Right atrium auricular region (tissue), 2 donors: ENCODE measurements around the gene KIF2C. TPM values are rescaled to one million over a fixed set of nuclear protein-coding genes. Genes with fewer than 3 reads are reported as not detected.
"Not testable (repeated sequence)": the region's sequence is repeated elsewhere in the genome, so short reads cannot be mapped to it uniquely, and the experiment has no call there.

ENCODE experiments used
- DNase-seq: peaks from one replicate; pipeline ENCODE4 v3.0.0-alpha.2; 2019; ENCODE audit warnings: low spot score
- H3K27ac ChIP-seq, 2 donors: fragments of 200-600 bp; sonication (generic); 1 replicate in 1 of 2; 2 replicates in 1 of 2; pipeline ENCODE4 v1.5.1; 2016 to 2019
- H3K27me3 ChIP-seq, 2 donors: fragments of 200-600 bp; sonication (generic); one replicate each; pipeline versions ENCODE4 v1.5.1 to v1.6.0; 2017 to 2019
- H3K36me3 ChIP-seq: fragments of 200-600 bp; sonication (generic); one replicate; pipeline ENCODE4 v1.5.1; 2016
- H3K4me1 ChIP-seq, 2 donors: fragments of 200-600 bp; sonication (generic); one replicate each; pipeline versions ENCODE4 v1.5.1 to v1.6.0; 2017 to 2019
- H3K4me3 ChIP-seq, 2 donors: fragments of 200-600 bp; sonication (generic); 1 replicate in 1 of 2; 2 replicates in 1 of 2; pipeline ENCODE4 v1.5.1; 2017 to 2019; ENCODE audit warnings: mild to moderate bottlenecking in 1 of 2, moderate library complexity in 1 of 2
- H3K9me3 ChIP-seq, 2 donors: fragments of 200-600 bp; sonication (generic); one replicate each; pipeline ENCODE4 v1.5.1; 2019
- total RNA-seq, 2 donors: library from RNA; depleted of rRNA; stranded (reverse); fragments of >200 nt; gene quantifications; one replicate each; pipeline ENCODE4 v1.1.0, GENCODE V29; 2016
- TF ChIP-seq, protein P1 (sequence below), 2 donors: fragments of 200-600 bp; sonication (generic); IDR thresholded peaks; one replicate each; pipeline ENCODE4 v1.5.1; 2019; ENCODE audit warnings: antibody characterized with exemption in 2 of 2

KIF2C gene
- total RNA-seq, 2 donors from 2014 or later = 0.67 to 1.3 TPM

DNA sequence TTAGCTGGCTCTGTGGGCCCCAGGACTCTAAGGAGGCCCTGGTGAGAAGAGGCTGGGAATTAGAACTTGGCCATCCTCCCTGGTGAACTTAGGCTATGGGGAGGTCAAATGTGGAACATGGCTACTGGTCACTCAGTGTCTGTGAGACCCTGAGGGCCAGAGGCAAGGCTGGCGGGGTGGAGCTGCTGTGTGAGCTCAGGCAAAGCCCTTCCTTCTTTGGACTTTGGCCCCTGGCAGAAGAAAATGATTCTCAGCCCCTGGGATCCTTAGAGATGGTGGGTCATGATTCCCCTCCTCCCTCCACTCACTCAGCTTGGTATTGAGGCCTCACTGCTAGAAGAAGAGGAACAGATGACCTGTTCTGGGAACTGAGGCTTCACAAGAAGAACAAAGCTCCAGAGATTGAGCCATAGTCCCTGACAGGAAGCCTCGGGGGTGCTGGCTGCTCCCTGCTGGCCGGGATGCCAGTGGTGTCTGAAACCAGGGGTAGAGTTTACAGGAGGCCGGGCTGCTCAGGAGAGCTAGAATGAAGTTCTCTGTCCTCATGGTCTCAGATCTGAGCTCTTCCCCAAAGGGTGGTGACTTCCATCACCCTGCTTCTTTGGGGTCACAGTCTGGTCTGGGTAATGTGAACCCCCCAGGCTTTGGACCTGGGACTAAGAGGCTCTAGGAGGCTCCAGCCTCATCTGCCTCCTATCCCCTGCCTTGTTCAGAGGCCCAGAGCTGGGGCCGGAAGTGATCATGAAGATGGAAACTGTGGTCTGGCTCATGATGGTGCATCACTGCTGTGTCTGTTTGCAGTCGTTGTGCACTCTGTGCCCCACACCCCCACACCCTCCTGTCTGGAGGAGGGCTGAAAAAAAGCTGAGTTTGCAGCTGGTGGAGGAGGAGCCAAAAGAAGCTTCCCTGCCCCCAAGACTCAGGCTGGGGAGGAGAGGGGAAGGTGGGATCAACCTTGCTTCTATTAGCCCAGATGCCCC, 69.6 kb downstream of the KIF2C start:
- H3K27ac ChIP-seq = peak overlapping the region; percentile 94 to 96
- H3K36me3 ChIP-seq = peaks cover 32% of the 10 kb centered on the region
- H3K4me1 ChIP-seq = peaks cover 0 to 91% of the 10 kb centered on the region in 2 donors
- H3K4me3 ChIP-seq = peak overlapping the region; percentile 24 to 38
- no peaks in the 10 kb centered on the region for H3K9me3 ChIP-seq
- H3K27me3 ChIP-seq = no peaks in the 10 kb centered on the region
- TF ChIP-seq, protein P1, sequence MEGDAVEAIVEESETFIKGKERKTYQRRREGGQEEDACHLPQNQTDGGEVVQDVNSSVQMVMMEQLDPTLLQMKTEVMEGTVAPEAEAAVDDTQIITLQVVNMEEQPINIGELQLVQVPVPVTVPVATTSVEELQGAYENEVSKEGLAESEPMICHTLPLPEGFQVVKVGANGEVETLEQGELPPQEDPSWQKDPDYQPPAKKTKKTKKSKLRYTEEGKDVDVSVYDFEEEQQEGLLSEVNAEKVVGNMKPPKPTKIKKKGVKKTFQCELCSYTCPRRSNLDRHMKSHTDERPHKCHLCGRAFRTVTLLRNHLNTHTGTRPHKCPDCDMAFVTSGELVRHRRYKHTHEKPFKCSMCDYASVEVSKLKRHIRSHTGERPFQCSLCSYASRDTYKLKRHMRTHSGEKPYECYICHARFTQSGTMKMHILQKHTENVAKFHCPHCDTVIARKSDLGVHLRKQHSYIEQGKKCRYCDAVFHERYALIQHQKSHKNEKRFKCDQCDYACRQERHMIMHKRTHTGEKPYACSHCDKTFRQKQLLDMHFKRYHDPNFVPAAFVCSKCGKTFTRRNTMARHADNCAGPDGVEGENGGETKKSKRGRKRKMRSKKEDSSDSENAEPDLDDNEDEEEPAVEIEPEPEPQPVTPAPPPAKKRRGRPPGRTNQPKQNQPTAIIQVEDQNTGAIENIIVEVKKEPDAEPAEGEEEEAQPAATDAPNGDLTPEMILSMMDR (IDR thresholded peaks at IDR 0.05) = no peak
- no peak for DNase-seq

DNA sequence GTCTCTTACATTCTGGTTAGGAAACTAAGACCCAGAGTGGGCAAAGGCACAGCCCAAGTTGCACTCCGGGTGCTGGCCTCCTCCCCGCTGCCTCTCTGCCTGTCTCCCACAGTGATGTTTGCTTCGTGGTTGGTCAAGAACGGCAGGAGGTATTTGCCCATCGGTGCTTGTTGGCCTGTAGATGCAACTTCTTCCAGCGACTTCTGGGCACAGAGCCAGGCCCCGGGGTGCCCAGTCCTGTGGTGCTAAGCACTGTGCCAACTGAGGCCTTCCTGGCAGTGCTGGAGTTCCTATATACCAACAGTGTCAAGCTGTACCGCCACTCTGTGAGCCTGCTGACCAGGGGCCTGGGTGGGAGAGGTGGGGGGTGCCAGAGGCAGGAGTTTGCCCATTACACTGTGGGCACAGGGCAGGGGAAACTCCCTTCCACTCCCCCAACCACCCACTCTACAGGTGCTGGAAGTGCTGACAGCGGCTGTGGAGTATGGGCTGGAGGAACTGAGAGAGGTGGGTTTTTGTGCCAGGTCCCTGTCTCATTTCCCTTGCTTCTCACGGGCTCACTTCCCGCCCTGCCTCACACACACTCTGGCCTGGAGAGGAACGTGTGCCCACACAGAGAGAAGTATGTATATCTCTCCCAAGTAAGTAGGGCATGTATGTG, 70.6 kb downstream of the KIF2C start:
- Histone ChIP-seq H3K4me1 (peaks cover 0 to 84% of the 10 kb centered on the region in 2 donors), H3K27ac (peak overlapping the region; percentile 94 to 96), H3K27me3 (no peaks in the 10 kb centered on the region), H3K9me3 (no peaks in the 10 kb centered on the region), H3K4me3 (peak overlapping the region; percentile 9 to 38), H3K36me3 (peaks cover 23% of the 10 kb centered on the region)
- TF ChIP-seq, protein P1 (IDR thresholded peaks at IDR 0.05) = no peak
- no peak for DNase-seq

DNA sequence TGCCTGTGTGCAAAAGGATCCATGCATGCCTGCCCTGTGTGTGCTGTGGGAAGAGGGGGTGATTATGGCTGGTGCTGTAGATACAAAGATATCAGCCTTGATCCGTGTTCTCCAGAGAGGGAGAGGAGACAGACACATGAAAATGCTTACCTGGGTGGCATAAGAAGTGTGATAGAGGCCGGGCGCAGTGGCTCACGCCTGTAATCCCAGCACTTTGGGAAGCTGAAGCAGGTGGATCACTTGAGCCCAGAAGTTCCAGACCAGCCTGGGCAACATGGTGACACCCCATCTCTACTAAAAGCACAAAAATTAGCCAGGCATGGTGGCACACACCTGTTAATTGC, 71.1 kb downstream of the KIF2C start:
- H3K27ac ChIP-seq = peak overlapping the region; percentile 94 to 96
- not testable (repeated sequence) for H3K9me3 ChIP-seq, DNase-seq, H3K27me3 ChIP-seq, H3K4me3 ChIP-seq
- peaks cover 22% of the 10 kb centered on the region for H3K36me3 ChIP-seq
- H3K4me1 ChIP-seq = peaks cover 0 to 79% of the 10 kb centered on the region in 2 donors

DNA sequence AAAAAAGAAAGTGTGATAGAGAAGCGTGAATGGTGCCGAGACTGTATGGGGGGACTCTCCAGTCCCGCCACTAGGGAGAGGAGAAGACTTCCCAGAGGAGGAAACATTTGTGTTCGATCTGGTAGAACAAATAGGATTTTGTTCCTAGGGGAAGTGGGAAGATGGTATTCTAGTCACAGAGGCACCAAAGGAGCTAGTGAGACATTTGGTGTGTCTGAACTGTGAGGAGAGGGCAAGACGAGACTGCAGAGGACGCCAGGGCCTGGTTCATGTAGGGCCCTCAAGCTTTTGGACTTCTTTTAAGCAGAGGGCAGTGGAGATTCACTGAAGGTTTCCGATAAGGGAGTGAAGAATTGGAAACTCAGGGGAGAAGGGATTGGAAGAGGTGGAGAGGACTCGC, 71.6 kb downstream of the KIF2C start:
- DNase-seq = no peak
- Histone ChIP-seq H3K4me3 (no peak overlapping the region), H3K4me1 (peaks cover 0 to 74% of the 10 kb centered on the region in 2 donors), H3K36me3 (peaks cover 17% of the 10 kb centered on the region), H3K9me3 (no peaks in the 10 kb centered on the region), H3K27me3 (no peaks in the 10 kb centered on the region), H3K27ac (peak overlapping the region; percentile 94 to 96)
- TF ChIP-seq, protein P1 (IDR thresholded peaks at IDR 0.05) = no peak

DNA sequence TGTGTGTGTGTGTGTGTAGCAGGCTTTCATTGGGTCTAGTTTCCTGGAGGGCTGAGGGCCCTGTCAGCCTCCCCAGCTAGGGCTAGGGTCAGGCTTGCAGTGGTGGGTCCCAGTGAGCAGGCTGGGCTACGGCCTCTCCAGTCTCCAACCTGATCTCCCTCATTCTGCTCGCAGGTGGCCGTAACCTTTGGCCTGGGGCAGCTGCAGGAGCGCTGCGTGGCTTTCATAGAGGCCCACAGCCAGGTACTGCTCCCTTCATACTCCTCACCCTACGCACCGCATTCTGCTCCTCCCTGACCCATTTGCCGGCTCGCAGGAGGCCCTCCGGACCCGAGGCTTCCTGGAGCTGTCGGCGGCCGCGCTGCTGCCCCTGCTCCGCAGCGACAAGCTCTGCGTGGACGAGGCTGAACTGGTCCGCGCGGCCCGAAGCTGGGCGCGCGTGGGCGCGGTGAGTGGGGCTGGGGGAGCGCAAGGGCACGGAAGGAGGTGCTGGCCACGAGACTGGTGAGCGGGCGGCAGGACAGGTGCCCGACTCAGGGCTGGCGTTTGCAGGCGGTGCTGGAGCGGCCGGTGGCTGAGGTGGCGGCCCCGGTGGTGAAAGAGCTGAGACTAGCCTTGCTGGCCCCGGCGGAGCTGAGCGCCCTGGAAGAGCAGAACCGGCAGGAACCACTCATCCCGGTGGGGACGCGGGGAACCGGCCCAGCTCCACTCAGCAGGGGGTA, 73.3 kb downstream of the KIF2C start:
- Histone ChIP-seq H3K27me3 (no peaks in the 10 kb centered on the region), H3K4me1 (peaks cover 0 to 57% of the 10 kb centered on the region in 2 donors), H3K9me3 (no peaks in the 10 kb centered on the region), H3K36me3 (peaks cover 11% of the 10 kb centered on the region), H3K27ac (peak overlapping the region; percentile 80 to 94), H3K4me3 (peak overlapping the region; percentile 48 to 50)
- DNase-seq = no peak
- TF ChIP-seq, protein P1 (IDR thresholded peaks at IDR 0.05) = no peak

DNA sequence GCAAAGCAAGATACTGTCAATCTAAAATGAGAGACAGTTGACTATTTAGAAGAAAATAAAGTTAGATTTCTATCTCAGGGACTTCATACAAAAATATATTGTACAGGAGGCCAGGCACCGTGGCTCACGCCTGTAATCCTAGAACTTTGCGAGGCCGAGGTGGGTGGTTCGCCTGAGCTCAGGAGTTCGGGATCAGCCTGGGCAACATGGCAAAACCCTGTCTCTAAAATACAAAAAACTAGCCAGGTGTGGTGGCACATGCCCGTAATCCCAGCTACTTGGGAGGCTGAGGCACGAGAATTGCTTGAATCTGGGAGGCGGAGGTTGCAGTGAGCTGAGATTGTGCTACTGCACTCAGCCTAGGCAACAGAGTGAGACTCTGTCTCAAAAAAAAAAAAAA, 76.3 kb downstream of the KIF2C start:
- not testable (repeated sequence) for H3K27me3 ChIP-seq, H3K27ac ChIP-seq, H3K4me3 ChIP-seq, DNase-seq, H3K9me3 ChIP-seq
- Histone ChIP-seq H3K36me3 (peaks cover 11% of the 10 kb centered on the region), H3K4me1 (peaks cover 0 to 43% of the 10 kb centered on the region in 2 donors)
